GM06990 (cell line): Measurements from ENCODE around the gene OSBPL10.

Source experiments
- DNase-seq: peaks from one replicate; pipeline ENCODE4 v3.0.0-alpha.2; 2011; ENCODE audit not compliant: insufficient read length; ENCODE audit errors: extremely low read depth
- H3K27me3 ChIP-seq: replicated peaks from 2 replicates; pipeline ENCODE4 v1.6.0; 2011; ENCODE audit warnings: low read length; ENCODE audit not compliant: control insufficient read depth, insufficient read depth
- H3K36me3 ChIP-seq: 2 replicates; pipeline ENCODE4 v1.5.1; 2011; ENCODE audit warnings: low read length; ENCODE audit not compliant: control insufficient read depth, insufficient read depth
- H3K4me3 ChIP-seq: replicated peaks from 2 replicates; pipeline ENCODE4 v1.5.1; 2011; ENCODE audit warnings: low read depth, mild to moderate bottlenecking, control low read depth, low read length
- TF ChIP-seq, protein P1 (sequence below): IDR thresholded peaks from 2 replicates; pipeline ENCODE4 v1.5.1; 2011; ENCODE audit warnings: low read length, control low read depth, mild to moderate bottlenecking, inconsistent platforms; ENCODE audit not compliant: insufficient read depth, poor library complexity, severe bottlenecking

The OSBPL10 gene

GRCh38 chr3:31776016-31776415 is 205.0 kb downstream of the OSBPL10 start:
- Histone ChIP-seq H3K4me3 (no peak overlapping the region), H3K27me3 (no peaks in the 10 kb centered on the region), H3K36me3 (no peaks in the 10 kb centered on the region)
- no peak for DNase-seq
- TF ChIP-seq, protein P1, sequence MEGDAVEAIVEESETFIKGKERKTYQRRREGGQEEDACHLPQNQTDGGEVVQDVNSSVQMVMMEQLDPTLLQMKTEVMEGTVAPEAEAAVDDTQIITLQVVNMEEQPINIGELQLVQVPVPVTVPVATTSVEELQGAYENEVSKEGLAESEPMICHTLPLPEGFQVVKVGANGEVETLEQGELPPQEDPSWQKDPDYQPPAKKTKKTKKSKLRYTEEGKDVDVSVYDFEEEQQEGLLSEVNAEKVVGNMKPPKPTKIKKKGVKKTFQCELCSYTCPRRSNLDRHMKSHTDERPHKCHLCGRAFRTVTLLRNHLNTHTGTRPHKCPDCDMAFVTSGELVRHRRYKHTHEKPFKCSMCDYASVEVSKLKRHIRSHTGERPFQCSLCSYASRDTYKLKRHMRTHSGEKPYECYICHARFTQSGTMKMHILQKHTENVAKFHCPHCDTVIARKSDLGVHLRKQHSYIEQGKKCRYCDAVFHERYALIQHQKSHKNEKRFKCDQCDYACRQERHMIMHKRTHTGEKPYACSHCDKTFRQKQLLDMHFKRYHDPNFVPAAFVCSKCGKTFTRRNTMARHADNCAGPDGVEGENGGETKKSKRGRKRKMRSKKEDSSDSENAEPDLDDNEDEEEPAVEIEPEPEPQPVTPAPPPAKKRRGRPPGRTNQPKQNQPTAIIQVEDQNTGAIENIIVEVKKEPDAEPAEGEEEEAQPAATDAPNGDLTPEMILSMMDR, result no peak

DNA sequence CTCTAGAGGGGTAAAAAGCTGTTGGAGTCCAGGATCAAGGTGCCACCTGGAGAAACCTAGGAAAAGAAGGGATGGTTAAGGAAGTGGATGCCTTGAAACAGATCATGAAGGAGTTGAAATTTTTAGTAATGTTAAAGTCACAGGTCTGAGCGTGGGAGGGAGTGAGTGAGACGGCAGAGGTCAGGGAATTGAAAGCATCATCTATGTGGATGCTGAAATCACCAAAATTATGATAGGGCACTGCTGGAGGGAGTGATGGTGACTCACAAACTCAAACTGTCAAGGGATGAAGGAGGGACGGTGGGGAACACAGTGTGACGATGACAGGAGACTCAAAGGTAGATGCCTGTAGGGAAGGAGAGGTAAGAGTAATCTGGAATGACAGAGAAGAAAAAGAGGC is 205.7 kb downstream of the OSBPL10 start:
- no peak for DNase-seq
- TF ChIP-seq, protein P1, result no peak

GRCh38 chr3:31772758-31773473 is 208.1 kb downstream of the OSBPL10 start:
- no peaks in the 10 kb centered on the region for H3K36me3 ChIP-seq
- TF ChIP-seq, protein P1, result no peak
- DNase-seq, result no peak
- no peaks in the 10 kb centered on the region for H3K27me3 ChIP-seq
- no peak overlapping the region for H3K4me3 ChIP-seq

More for the DNA sequence above, 205.7 kb downstream of the OSBPL10 start:
- Histone ChIP-seq H3K27me3 (no peaks in the 10 kb centered on the region), H3K36me3 (no peaks in the 10 kb centered on the region), H3K4me3 (no peak overlapping the region)

- no peak for DNase-seq
- H3K36me3 ChIP-seq, result no peaks in the 10 kb centered on the region
- no peaks in the 10 kb centered on the region for H3K27me3 ChIP-seq
- TF ChIP-seq, protein P1, result no peak
- no peak overlapping the region for H3K4me3 ChIP-seq
Measured at GRCh38 chr3:31772272-31772671, 208.8 kb downstream of the OSBPL10 start.

DNA sequence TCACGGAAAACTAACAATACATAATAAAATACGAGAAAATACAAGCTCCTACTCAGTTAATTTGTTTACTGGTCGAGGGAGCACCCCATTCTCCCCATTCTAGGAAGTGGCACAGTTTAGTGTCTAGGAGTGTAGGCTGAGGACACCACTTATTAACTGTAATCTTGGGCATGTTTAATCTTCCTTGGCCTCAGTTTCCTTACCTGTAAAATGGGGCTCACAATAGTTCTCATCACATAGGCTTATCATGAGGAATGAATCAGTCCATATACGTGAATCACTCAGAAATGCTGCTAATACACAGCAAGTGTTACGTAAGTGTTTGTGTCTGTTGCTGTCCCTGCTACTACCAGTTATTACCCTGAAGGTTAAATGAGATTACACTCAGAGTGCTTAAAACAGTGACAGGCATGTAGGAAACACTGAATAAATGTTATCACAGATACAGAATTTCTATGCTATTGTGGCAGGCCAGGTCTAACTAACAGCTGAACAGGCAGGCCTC is 210.2 kb downstream of the OSBPL10 start:
- H3K27me3 ChIP-seq, result no peaks in the 10 kb centered on the region
- H3K36me3 ChIP-seq, result no peaks in the 10 kb centered on the region
- TF ChIP-seq, protein P1, result no peak
- no peak overlapping the region for H3K4me3 ChIP-seq
- DNase-seq, result no peak
